ENCODE measurements around the gene TMEM181. TPM values are rescaled to one million over a fixed set of nuclear protein-coding genes. Genes with fewer than 3 reads are reported as not detected.
"Not testable (repeated sequence)": the region's sequence is repeated elsewhere in the genome, so short reads cannot be mapped to it uniquely, and the experiment has no call there.

TMEM181 gene
- total RNA-seq, 1 donor from 2014 or later, result 27.3 TPM

DNA sequence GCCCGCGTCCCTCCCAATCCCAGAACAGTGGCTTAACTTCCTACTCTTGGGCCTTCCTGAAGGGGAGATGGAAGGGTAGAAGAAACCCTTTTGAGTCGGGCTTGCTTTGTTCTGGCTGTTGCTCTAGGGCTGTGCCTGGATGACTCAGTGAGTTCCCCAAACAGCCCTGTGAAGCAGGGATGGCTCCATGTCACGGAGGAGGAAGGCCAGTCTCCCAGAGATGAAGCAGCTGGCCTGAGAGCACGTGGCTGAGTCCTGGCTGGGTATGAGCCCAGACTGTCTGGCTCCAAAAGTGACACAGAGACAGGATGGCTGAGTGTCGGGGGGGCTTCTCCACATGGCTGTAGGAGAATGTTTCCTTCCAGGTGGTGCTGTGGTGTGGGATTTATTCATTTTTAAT is 94.6 kb downstream of the TMEM181 start:
- no peak overlapping the region for H3K4me3 ChIP-seq
- Mint-ChIP-seq H3K27me3 (ENCODE audit: insufficient read depth, low read depth) (peaks cover 11% of the 10 kb centered on the region), H3K36me3 (no peaks in the 10 kb centered on the region), H3K4me1 (peaks cover 26% of the 10 kb centered on the region), H3K4me3 (no peak overlapping the region), H3K27ac (peak overlapping the region; percentile 15), H3K9me3 (no peaks in the 10 kb centered on the region)
- H3K4me2 ChIP-seq, result no peak overlapping the region
- no peaks in the 10 kb centered on the region for H3K27me3 ChIP-seq
- H3K9ac ChIP-seq, result no peak overlapping the region
- no peaks in the 10 kb centered on the region for H3F3A ChIP-seq (ENCODE audit: low read depth)
- H3K4me1 ChIP-seq, result no peaks in the 10 kb centered on the region
- no peak for DNase-seq (ENCODE audit: low spot score)
- no peak for TF ChIP-seq EZH2phosphoT487 (IDR thresholded peaks at IDR 0.05)
- no peak for TF ChIP-seq EZH2 (IDR thresholded peaks at IDR 0.05)
- TF ChIP-seq CTCF (IDR thresholded peaks at IDR 0.05), result no peak
- H3K79me2 ChIP-seq (ENCODE audit: low read depth), result no peaks in the 10 kb centered on the region
- H3K9me3 ChIP-seq (ENCODE audit: low read depth), result no peaks in the 10 kb centered on the region
- no peak overlapping the region for H3K27ac ChIP-seq
- H2AFZ ChIP-seq (replicated peaks), result no peak overlapping the region
- H3K36me3 ChIP-seq, result no peaks in the 10 kb centered on the region
- no peaks in the 10 kb centered on the region for H4K20me1 ChIP-seq (ENCODE audit: low read depth)

- H3K4me3 ChIP-seq, result no peak overlapping the region
- TF ChIP-seq EZH2phosphoT487 (IDR thresholded peaks at IDR 0.05), result no peak
- TF ChIP-seq CTCF (IDR thresholded peaks at IDR 0.05), result no peak
- no peak for TF ChIP-seq EZH2 (IDR thresholded peaks at IDR 0.05)
- peaks cover 26% of the 10 kb centered on the region for H3K4me1 Mint-ChIP-seq
- H3K27me3 ChIP-seq, result no peaks in the 10 kb centered on the region
- no peak overlapping the region for H3K4me3 Mint-ChIP-seq
- no peaks in the 10 kb centered on the region for H3K9me3 ChIP-seq (ENCODE audit: low read depth)
- H3K27ac Mint-ChIP-seq, result peak overlapping the region; percentile 15
- no peaks in the 10 kb centered on the region for H3K9me3 Mint-ChIP-seq
- no peaks in the 10 kb centered on the region for H3K36me3 ChIP-seq
- no peak overlapping the region for H2AFZ ChIP-seq (replicated peaks)
- H3K79me2 ChIP-seq (ENCODE audit: low read depth), result no peaks in the 10 kb centered on the region
- H4K20me1 ChIP-seq (ENCODE audit: low read depth), result no peaks in the 10 kb centered on the region
- H3K4me2 ChIP-seq, result no peak overlapping the region
- H3F3A ChIP-seq (ENCODE audit: low read depth), result no peaks in the 10 kb centered on the region
- no peak overlapping the region for H3K27ac ChIP-seq
- no peaks in the 10 kb centered on the region for H3K4me1 ChIP-seq
- DNase-seq (ENCODE audit: low spot score), result no peak
- H3K9ac ChIP-seq, result no peak overlapping the region
- H3K36me3 Mint-ChIP-seq, result no peaks in the 10 kb centered on the region
- peaks cover 15% of the 10 kb centered on the region for H3K27me3 Mint-ChIP-seq (ENCODE audit: insufficient read depth, low read depth)
Observed at GRCh38 chr6:158654960-158655489, 95.1 kb downstream of the TMEM181 start.

- H3K4me3 Mint-ChIP-seq, result peak overlapping the region; percentile 11
- H2AFZ ChIP-seq (replicated peaks), result no peak overlapping the region
- H3K27me3 Mint-ChIP-seq (ENCODE audit: insufficient read depth, low read depth), result peaks cover 15% of the 10 kb centered on the region
- no peak overlapping the region for H3K4me2 ChIP-seq
- DNase-seq (ENCODE audit: low spot score), result no peak
- H3K79me2 ChIP-seq (ENCODE audit: low read depth), result no peaks in the 10 kb centered on the region
- H3K4me3 ChIP-seq, result no peak overlapping the region
- H3K4me1 ChIP-seq, result no peaks in the 10 kb centered on the region
- no peaks in the 10 kb centered on the region for H3K36me3 Mint-ChIP-seq
- H3K9me3 ChIP-seq (ENCODE audit: low read depth), result no peaks in the 10 kb centered on the region
- no peaks in the 10 kb centered on the region for H3K9me3 Mint-ChIP-seq
- H3K27ac Mint-ChIP-seq, result no peak overlapping the region
- no peak overlapping the region for H3K9ac ChIP-seq
- TF ChIP-seq EZH2 (IDR thresholded peaks at IDR 0.05) (no peak), CTCF (IDR thresholded peaks at IDR 0.05) (no peak), EZH2phosphoT487 (IDR thresholded peaks at IDR 0.05) (no peak)
- H3K36me3 ChIP-seq, result no peaks in the 10 kb centered on the region
- peaks cover 26% of the 10 kb centered on the region for H3K4me1 Mint-ChIP-seq
- no peak overlapping the region for H3K27ac ChIP-seq
- no peaks in the 10 kb centered on the region for H3K27me3 ChIP-seq
- no peaks in the 10 kb centered on the region for H3F3A ChIP-seq (ENCODE audit: low read depth)
- H4K20me1 ChIP-seq (ENCODE audit: low read depth), result no peaks in the 10 kb centered on the region
Observed at GRCh38 chr6:158655569-158656450, 95.9 kb downstream of the TMEM181 start.

- not testable (repeated sequence) for H2AFZ ChIP-seq (replicated peaks); H3K9me3 ChIP-seq (ENCODE audit: low read depth); H3K4me3 ChIP-seq; H3K27ac ChIP-seq; H3K4me1 ChIP-seq; DNase-seq (ENCODE audit: low spot score); H3K9me3 Mint-ChIP-seq; H3K36me3 ChIP-seq; H3K4me3 Mint-ChIP-seq; H3K27me3 ChIP-seq; H3K9ac ChIP-seq; H3K79me2 ChIP-seq (ENCODE audit: low read depth); H3K36me3 Mint-ChIP-seq; H3F3A ChIP-seq (ENCODE audit: low read depth); H3K4me2 ChIP-seq; H3K27ac Mint-ChIP-seq; H4K20me1 ChIP-seq (ENCODE audit: low read depth)
- H3K27me3 Mint-ChIP-seq (ENCODE audit: insufficient read depth, low read depth), result peaks cover 15% of the 10 kb centered on the region
- H3K4me1 Mint-ChIP-seq, result peaks cover 26% of the 10 kb centered on the region
Observed at GRCh38 chr6:158656986-158657385, 97.1 kb downstream of the TMEM181 start.
